GDM1 (cell line): ENCODE results near the gene YES1.
A peak's percentile ranks its signal among the peaks of the same experiment; 100 is the strongest.
"Not testable (repeated sequence)": the region's sequence is repeated elsewhere in the genome, so short reads cannot be mapped to it uniquely, and the experiment has no call there.

ENCODE experiments used
- DNase-seq: peaks from one replicate; lab custom pipeline; 2025; lab: John Stamatoyannopoulos, UW

Gene YES1

GRCh38 chr18:683531-683930, 128.5 kb downstream of the YES1 start:
- DNase-seq, result no peak

DNA sequence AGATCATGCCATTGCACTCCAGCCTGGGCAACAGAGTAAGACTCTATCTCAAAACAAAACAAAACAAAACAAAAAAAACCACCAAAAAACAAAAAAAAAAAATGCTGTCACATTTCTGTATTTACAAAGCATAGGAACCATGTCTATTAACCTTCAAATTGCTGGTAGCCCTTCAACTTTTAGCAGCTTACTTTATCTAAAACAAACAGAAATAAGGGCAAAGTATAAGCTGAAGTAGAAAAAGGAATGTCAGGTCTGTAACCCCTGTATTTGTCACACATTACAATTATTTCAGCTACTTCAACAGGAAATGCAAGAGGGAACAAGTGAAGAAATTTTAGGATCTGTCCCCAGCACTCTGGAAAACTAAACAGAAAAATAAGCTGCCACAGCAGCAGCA, 129.2 kb downstream of the YES1 start:
- no peak for DNase-seq

- DNase-seq, result not testable (repeated sequence)
Measured at GRCh38 chr18:682416-682815, 129.6 kb downstream of the YES1 start.

- peak; percentile 19 for DNase-seq
Measured at GRCh38 chr18:681985-682384, 130.1 kb downstream of the YES1 start.

DNA sequence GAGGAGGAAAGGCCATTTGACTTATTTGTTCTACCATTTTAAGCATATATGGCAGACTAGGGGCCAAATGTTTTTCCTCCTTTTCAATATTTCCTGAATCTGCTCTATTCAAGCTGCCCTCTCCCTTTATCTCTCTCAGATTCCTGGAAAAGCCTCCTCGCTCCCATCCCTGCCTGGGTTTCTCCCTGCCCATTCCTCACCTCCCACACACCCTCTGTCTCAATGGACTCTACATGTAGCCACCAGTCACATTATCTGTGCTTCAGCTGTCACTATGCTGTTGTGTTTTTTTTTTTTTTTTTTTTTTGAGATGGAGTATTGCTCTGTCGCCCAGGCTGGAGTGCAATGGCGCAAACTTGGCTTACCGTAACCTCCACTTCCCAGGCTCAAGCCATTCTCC, 131.7 kb downstream of the YES1 start:
- DNase-seq, result no peak

DNA sequence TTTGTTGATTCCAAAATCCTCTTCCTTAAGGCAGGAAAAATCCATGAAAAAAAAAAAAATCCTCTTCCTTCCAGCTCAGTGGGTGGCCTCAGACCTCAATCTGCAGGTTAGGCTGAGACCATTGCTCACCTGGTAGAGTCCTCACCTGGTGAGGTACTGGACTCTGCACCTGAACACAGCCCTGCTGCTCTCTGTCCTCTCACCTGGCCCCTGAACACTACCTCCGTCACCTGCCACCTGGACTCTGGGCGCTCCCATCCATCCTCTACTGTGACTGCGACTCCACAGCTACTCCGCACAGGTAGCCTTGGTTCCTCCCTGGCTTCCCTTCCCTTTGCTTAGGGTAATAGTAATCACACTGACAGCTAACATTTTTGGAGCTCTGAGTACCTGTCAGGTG, 132.5 kb downstream of the YES1 start:
- DNase-seq, result no peak

GRCh38 chr18:678482-679182, 133.4 kb downstream of the YES1 start:
- DNase-seq, result no peak

DNA sequence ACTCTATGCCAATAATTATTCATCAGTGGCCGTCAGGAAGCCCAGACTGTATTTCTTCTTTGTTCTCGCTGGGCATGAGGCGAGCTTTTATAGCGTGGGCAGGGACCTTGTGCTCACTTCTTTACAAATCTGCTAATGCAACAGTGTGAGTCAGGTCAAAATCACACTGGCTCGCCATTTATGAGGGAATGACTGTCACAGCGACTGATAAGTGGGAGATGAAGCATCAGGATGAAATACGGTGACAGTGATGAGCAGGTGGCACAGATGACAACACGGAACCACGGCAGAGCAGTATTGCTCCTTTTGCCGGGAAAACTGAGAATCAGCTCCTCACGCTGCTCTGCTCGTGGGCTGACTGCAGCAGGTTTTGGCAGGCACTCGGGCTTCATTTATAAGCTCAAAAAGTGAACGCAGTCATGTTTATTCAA, 134.1 kb downstream of the YES1 start:
- no peak for DNase-seq

DNA sequence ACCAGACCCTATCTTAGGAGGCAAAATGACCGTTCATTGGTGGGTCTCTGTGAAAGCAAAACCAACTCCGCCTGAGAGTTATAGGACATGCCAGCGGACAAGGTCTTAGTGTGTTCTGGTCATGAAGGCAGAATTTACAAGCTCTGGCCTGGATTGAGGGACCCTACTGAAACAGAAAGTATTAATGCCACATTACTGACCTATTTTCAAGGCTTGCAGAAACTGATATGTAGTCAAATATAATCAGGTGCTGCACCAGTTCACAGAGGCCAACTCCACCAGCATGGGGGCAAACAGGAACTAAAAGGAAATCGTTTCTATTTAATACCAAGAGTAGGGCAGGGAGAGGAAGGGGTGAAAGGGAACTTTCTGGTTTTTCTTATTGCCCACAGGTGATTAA, 134.9 kb downstream of the YES1 start:
- no peak for DNase-seq

DNA sequence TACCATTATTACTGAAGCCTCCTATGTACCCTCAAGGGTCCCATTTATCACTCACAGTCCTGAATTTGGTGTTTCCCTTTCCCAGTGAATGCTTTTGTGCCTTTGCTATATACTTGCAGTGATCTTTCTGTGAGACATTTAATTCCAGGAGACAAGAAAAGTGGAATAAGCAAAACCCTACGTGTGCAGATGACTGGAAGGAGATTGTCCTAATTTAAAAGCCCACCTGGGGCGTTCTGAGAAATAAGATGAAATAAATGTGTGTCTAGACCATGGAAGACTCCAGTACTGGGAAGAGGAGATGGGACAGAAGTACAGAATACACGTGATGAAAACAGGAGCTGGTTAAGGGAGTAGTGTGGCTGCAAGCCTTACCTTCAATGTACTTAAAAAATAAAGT, 135.3 kb downstream of the YES1 start:
- DNase-seq, result no peak

DNA sequence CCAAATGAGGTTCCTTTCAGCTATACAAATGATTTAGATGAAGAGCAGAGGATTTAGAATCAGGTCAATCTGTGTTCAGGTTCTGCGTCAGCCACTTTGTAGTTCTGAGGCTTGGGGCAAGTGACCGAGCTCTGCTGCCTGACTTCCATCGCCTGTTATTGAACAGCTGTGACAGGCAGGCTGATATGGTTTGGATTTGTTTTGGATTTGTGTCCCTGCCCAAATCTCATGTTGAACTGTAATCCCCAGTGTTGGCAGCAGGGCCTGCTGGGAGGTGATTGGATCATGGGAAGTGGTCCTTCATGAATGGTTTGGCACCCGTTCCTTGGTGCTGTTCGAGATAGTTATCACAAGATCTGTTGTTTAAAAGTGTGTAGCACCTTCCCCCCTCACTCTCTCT, 136.0 kb downstream of the YES1 start:
- DNase-seq, result no peak

DNA sequence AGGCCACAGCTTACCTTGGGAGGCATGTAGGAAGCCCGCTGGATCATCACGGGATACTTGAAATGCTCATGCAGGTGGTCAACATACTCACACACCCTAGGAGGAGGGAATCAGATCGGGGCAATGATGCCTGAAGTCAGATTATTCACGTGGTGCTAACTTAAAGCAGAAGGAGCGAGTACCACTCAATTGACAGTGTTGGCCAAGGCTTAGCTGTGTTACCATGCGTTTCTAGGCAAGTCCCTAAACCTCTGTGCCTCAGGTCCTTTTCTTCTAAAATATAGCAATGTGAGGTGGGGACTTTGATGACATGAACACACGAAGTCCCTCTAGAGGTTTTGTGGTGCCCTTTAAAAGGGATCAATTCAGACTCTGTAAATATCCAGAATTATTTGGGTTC, 136.7 kb downstream of the YES1 start:
- no peak for DNase-seq

GRCh38 chr18:673769-674168, 138.3 kb downstream of the YES1 start:
- DNase-seq, result no peak

- DNase-seq, result no peak
Measured at GRCh38 chr18:673317-673716, 138.7 kb downstream of the YES1 start.
